ENCODE results near the gene CYP19A1. TPM values are rescaled to one million over a fixed set of nuclear protein-coding genes. Genes with fewer than 3 reads are reported as not detected.

The CYP19A1 gene
- total and polyA plus RNA-seq, 2 of the 8 experiments (the other 6 are each of a cell fraction or from before 2014, with no cell fraction given), result not detected

DNA sequence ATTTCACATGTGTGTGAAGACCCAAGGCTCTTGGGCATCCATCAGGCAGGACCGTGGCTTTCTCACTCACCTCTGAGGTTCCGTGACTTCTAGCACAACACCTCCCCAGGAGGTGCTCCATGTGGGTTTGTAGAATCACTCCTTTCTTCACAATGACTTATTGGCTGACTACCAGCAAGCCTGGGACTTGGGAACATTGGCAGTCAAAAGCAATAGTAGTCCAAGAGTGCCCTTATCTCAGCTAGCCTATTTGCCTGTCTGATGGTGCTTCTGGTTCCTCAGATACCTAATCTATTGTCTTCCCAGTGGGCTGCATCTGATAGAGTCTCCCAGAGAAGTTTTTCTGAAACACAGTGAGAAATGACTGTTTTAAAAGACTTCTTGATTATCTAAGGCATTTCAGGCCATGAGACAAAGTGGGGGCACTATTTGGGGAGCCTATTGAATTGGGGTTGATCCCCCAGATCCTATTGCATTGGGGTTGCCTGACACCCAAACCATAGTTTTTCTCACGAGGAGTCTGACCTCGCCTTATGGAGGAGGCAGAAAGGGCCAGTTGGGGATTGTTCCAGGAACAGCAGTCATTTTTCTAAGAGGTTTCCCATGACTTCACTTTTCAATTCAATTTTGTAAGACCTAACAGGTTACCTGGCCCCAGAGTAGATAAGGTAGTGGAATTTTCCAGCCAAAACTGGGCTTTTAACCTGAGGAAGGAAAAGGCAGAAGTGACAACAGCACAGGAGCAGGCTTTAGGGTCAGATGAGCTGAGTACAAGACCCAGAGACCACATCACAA is 88.0 kb downstream of the CYP19A1 start:
- H3K79me1 ChIP-seq (ENCODE audit: low read depth, low read length), result no peaks in the 10 kb centered on the region
- no peaks in the 10 kb centered on the region for H3K4me1 ChIP-seq (replicated peaks in 1 of 4; ENCODE audit: control insufficient read depth in 3 of 4, insufficient read depth in 4 of 4, low read length in 3 of 4)
- FAIRE-seq, result no peak
- H2BK20ac ChIP-seq (ENCODE audit: low read length), result no peak overlapping the region
- H2AFZ ChIP-seq (ENCODE audit: low read length), result no peak overlapping the region
- no peaks in the 10 kb centered on the region for H3K9me3 ChIP-seq (ENCODE audit: insufficient read depth in 2 of 2, low read depth in 1 of 2, low read length in 1 of 2)
- H3K9ac ChIP-seq (replicated peaks in 1 of 4; ENCODE audit: extremely low read depth in 1 of 4, low read depth in 3 of 4, low read length in 3 of 4), result no peak overlapping the region
- H3K14ac ChIP-seq (ENCODE audit: insufficient read length), result no peak overlapping the region
- ChIA-PET POLR2A (ENCODE audit: partially characterized antibody) (no interaction called here), CTCF (ENCODE audit: partially characterized antibody) (interaction anchor here (0.7 to 1.5 kb wide), 4 partner anchors 10 to 151 kb away, joined by 3 to 4 read pairs (median 3); no protein-coding TSS in a partner anchor)
- no peaks in the 10 kb centered on the region; a peak in 1 of 7 replicates for H3K27me3 ChIP-seq (replicated peaks in 1 of 4; ENCODE audit: control insufficient read depth in 3 of 4, extremely low read depth in 1 of 4, insufficient read depth in 3 of 4, low read length in 3 of 4)
- H4K5ac ChIP-seq (ENCODE audit: insufficient read length, low read depth, low read length), result no peak overlapping the region
- H2BK5ac ChIP-seq (ENCODE audit: low read depth, low read length), result no peak overlapping the region
- no peaks in the 10 kb centered on the region for H4K20me1 ChIP-seq (replicated peaks in 1 of 2; ENCODE audit: control insufficient read depth in 1 of 2, insufficient read depth in 2 of 2, low read length in 2 of 2)
- WGBS, 2 experiments (ENCODE audit: extremely low coverage in 1 of 2, insufficient coverage in 1 of 2, insufficient read length in 1 of 2, insufficient replicate concordance in 2 of 2, low coverage in 1 of 2, low lambda C conversion rate in 2 of 2, missing lambda C conversion rate in 1 of 2), result 79% methylated on average over 4 of the region's 4 CpGs; no CpG with 5 or more reads in 1 of the 2 experiments
- no peak overlapping the region for H3K18ac ChIP-seq (ENCODE audit: extremely low read depth, low read length)
- no peak overlapping the region for H2AK5ac ChIP-seq (ENCODE audit: low read depth, low read length)
- no peak overlapping the region for H3K4ac ChIP-seq (replicated peaks; ENCODE audit: insufficient read length, low read depth, low read length)
- no peaks in the 10 kb centered on the region for H3K23me2 ChIP-seq (ENCODE audit: low read depth, low read length)
- H4K91ac ChIP-seq (replicated peaks; ENCODE audit: insufficient read length, low read length), result no peak overlapping the region
- H4K8ac ChIP-seq (ENCODE audit: extremely low read depth, insufficient read depth, low read length), result no peak overlapping the region
- H3K23ac ChIP-seq (ENCODE audit: insufficient read length), result no peak overlapping the region
- no peak overlapping the region for H3K4me2 ChIP-seq (ENCODE audit: insufficient read depth in 1 of 2, low read depth in 2 of 2, low read length in 2 of 2)
- no peak overlapping the region for H2BK15ac ChIP-seq (ENCODE audit: low read length)
- no peak for DNase-seq (ENCODE audit: low read depth in 1 of 2, low spot score in 2 of 2)
- no peak overlapping the region for H3K4me3 ChIP-seq (ENCODE audit: extremely low read depth in 1 of 4, insufficient read depth in 2 of 4, low read depth in 3 of 4, low read length in 4 of 4)
- no peak overlapping the region for H3K27ac ChIP-seq (ENCODE audit: low read depth, low read length)
- H3K36me3 ChIP-seq (ENCODE audit: control insufficient read depth in 2 of 4, insufficient read depth in 4 of 4, low read length in 3 of 4), result no peaks in the 10 kb centered on the region
- no peak overlapping the region for H3K56ac ChIP-seq (replicated peaks; ENCODE audit: insufficient read length, low read depth, low read length)
- no peak overlapping the region for H2BK120ac ChIP-seq (replicated peaks; ENCODE audit: low read depth, low read length)
- no peak overlapping the region for H2BK12ac ChIP-seq (ENCODE audit: low read depth, low read length)
- no peaks in the 10 kb centered on the region for H3K79me2 ChIP-seq (ENCODE audit: control insufficient read depth in 1 of 2, insufficient read depth in 2 of 2, low read length in 2 of 2)
- TF ChIP-seq ASH2L (IDR thresholded peaks at IDR 0.05; ENCODE audit: low read length) (no peak), YY1 (IDR thresholded peaks at IDR 0.05; ENCODE audit: low read depth, low read length) (no peak)
